HepG2 (cell line): ENCODE results near the gene RBM23. TPM values are rescaled to one million over a fixed set of nuclear protein-coding genes. Genes with fewer than 3 reads are reported as not detected.
A peak's percentile ranks its signal among the peaks of the same experiment; 100 is the strongest.

Source experiments
- ATAC-seq: fragments of 200-7000 bp; cut with Tn5 transposase; 3 replicates; pipeline ENCODE4 v1.9.1; 2020; ENCODE audit warnings: mild to moderate bottlenecking, moderate library complexity
- BruUV-seq: library from RNA; stranded (reverse); fragments of 400-500 nt; replicated peaks from 2 replicates; lab custom pipeline; 2021; lab: Mats Ljungman, UMichigan
- CTCF ChIA-PET: fragments of 300-600 bp; formaldehyde crosslinking; extraction: SDS; loops from one replicate; lab custom pipeline; 2021; ENCODE audit warnings: low total read pairs, inconsistent platforms, low intra/inter-chr PET ratio; lab: Yijun Ruan, JAX
- POLR2A ChIA-PET: fragments of 350-600 bp; sonication (Branson Sonifier 250); formaldehyde crosslinking; loops from one replicate; lab custom pipeline; 2020; ENCODE audit warnings: antibody characterized with exemption, inconsistent platforms; lab: Yijun Ruan, JAX
- DNase-seq: peaks from one replicate; pipeline ENCODE4 v3.0.0-alpha.2; 2015; ENCODE audit warnings: low spot score
- FAIRE-seq: peaks from 3 replicates; lab custom pipeline; 2011; peaks lifted over from hg19 to GRCh38; lab: Jason Lieb, UNC
- H2AFZ ChIP-seq: one replicate; pipeline ENCODE4 v1.6.1; 2011; ENCODE audit warnings: low read length, inconsistent platforms
- H3K27ac ChIP-seq: fragments of 300-600 bp; 3 replicates; pipeline ENCODE4 v1.8.0; 2011; ENCODE audit warnings: mixed run types, mild to moderate bottlenecking, mixed read lengths, low read length, inconsistent platforms; ENCODE audit not compliant: insufficient read depth; ENCODE audit errors: extremely low read length
- H3K27me3 ChIP-seq, 2 experiments: fragments of 200-600 bp in 1 of 2; 2 replicates in 1 of 2; 3 replicates in 1 of 2; pipeline versions ENCODE4 v1.6.0 to v1.8.0; 2011; ENCODE audit warnings: low read length in 2 of 2, mild to moderate bottlenecking in 2 of 2, moderate library complexity in 2 of 2, inconsistent platforms in 1 of 2; ENCODE audit not compliant: insufficient read depth in 2 of 2, control insufficient read depth in 1 of 2
- H3K36me3 ChIP-seq, 2 experiments: fragments of 200-600 bp in 1 of 2; replicated peaks in 1 of 2; 2 replicates in 1 of 2; 3 replicates in 1 of 2; pipeline versions ENCODE4 v1.5.1 to v1.8.0; 2011; ENCODE audit warnings: low read length in 2 of 2, inconsistent platforms in 1 of 2; ENCODE audit not compliant: insufficient read depth in 2 of 2, control insufficient read depth in 1 of 2
- H3K4me1 ChIP-seq: 2 replicates; pipeline ENCODE4 v1.5.1; 2012; ENCODE audit warnings: low read length, inconsistent platforms; ENCODE audit not compliant: insufficient read depth
- H3K4me2 ChIP-seq: 2 replicates; pipeline ENCODE4 v1.6.0; 2011; ENCODE audit warnings: low read depth, low read length, inconsistent platforms
- H3K4me3 ChIP-seq, 3 experiments: fragments of 200-600 bp in 1 of 3; sonication (generic), shearing (Covaris generic) in 1 of 3; replicated peaks in 1 of 3; 2 replicates each; pipeline ENCODE4 v1.5.1; 2011 to 2016; ENCODE audit warnings: low read length in 3 of 3, inconsistent platforms in 2 of 3, low read depth in 2 of 3, mild to moderate bottlenecking in 2 of 3, control low read depth in 1 of 3, mixed read lengths in 1 of 3; ENCODE audit not compliant: insufficient read depth in 1 of 3
- H3K79me2 ChIP-seq: one replicate; pipeline ENCODE4 v1.6.1; 2011; ENCODE audit warnings: low read length, inconsistent platforms; ENCODE audit not compliant: insufficient read depth
- H3K9ac ChIP-seq: 2 replicates; pipeline ENCODE4 v1.6.0; 2011; ENCODE audit warnings: mild to moderate bottlenecking, low read depth, low read length, inconsistent platforms; ENCODE audit not compliant: insufficient read depth
- H3K9me3 ChIP-seq: 2 replicates; pipeline ENCODE4 v1.5.1; 2012; ENCODE audit warnings: mild to moderate bottlenecking, low read length
- H4K20me1 ChIP-seq: 2 replicates; pipeline ENCODE4 v1.6.0; 2011; ENCODE audit warnings: inconsistent platforms, mild to moderate bottlenecking, low read length, moderate library complexity; ENCODE audit not compliant: insufficient read depth
- E2F1 ChIP-seq: sonication (generic); formaldehyde crosslinking; IDR thresholded peaks from 2 replicates; pipeline ENCODE4 v1.5.0; 2020; ENCODE audit warnings: missing genetic modification reagents
- FOXO4 ChIP-seq: sonication (generic); formaldehyde crosslinking; conservative IDR thresholded peaks from 2 replicates; pipeline ENCODE4 v1.8.1; 2023; ENCODE audit warnings: missing genetic modification reagents
- MIER3 ChIP-seq: IDR thresholded peaks from 2 replicates; pipeline ENCODE4 v1.6.1; 2016; ENCODE audit warnings: missing compliant biosample characterization, borderline replicate concordance
- NPAS2 ChIP-seq: sonication (generic); formaldehyde crosslinking; IDR thresholded peaks from 2 replicates; pipeline ENCODE4 v1.8.0; 2022; ENCODE audit warnings: mild to moderate bottlenecking, missing genetic modification reagents, borderline replicate concordance
- SP5 ChIP-seq: IDR thresholded peaks from 2 replicates; pipeline ENCODE4 v1.6.1; 2016; ENCODE audit warnings: low read depth, borderline replicate concordance
- ZBTB39 ChIP-seq: sonication (generic); formaldehyde crosslinking; IDR thresholded peaks from 2 replicates; pipeline ENCODE4 v1.5.0; 2020; ENCODE audit warnings: missing genetic modification reagents
- ZNF710 ChIP-seq: sonication (generic); formaldehyde crosslinking; IDR thresholded peaks from 2 replicates; pipeline ENCODE4 v1.5.0; 2020; ENCODE audit warnings: mild to moderate bottlenecking, missing genetic modification reagents, borderline replicate concordance
- ZSCAN21 ChIP-seq: sonication (generic); formaldehyde crosslinking; IDR thresholded peaks from 2 replicates; pipeline ENCODE4 v1.8.0; 2022; ENCODE audit warnings: mild to moderate bottlenecking, missing genetic modification reagents, moderate library complexity, borderline replicate concordance
- WGBS: methylation state at CpG from one replicate; pipeline ENCODE4 v1.1.6; 2017; ENCODE audit warnings: low lambda C conversion rate; 5-methylcytosine and 5-hydroxymethylcytosine counted together
- in situ Hi-C: cut with HindIII; loops from 2 replicates; pipeline ENCODE4 v1.10.0; 2017; ENCODE audit warnings: low pct_unique_long_range_greater_than_20kb; ENCODE audit not compliant: extremely low pct_ligation_motif_present
- intact Hi-C: fragments of 100-400 bp; cut with micrococcal nuclease; formaldehyde crosslinking; loops from one replicate; pipeline ENCODE4 v1.10.0; 2022; ENCODE audit not compliant: unreplicated experiment
- polyA plus RNA-seq, 8 experiments: library from polyadenylated mRNA; depleted of rRNA in 3 of 8; stranded (reverse) in 7 of 8; unstranded in 1 of 8; fragments of >200 nt; fragmentation: Illumina TruSeq in 4 of 8; extraction: Trizol in 4 of 8; gene quantifications; 2 replicates each; pipeline versions ENCODE4 v1.2.1 to v1.2.3, GENCODE V29; 2011 to 2016; ENCODE audit warnings: low read depth in 4 of 8, missing spikeins in 1 of 8, mixed read lengths in 1 of 8; ENCODE audit not compliant: insufficient read depth in 1 of 8
- total RNA-seq, 5 experiments: library from RNA; depleted of rRNA; stranded (reverse); fragments of >200 nt; fragmentation: Illumina TruSeq; extraction: Trizol; gene quantifications; 2 replicates each; pipeline ENCODE4 v1.2.3, GENCODE V29; 2016; ENCODE audit warnings: low read depth in 1 of 5

RBM23 gene
- total and polyA plus RNA-seq, 2 of the 13 experiments (the other 11 are each of a cell fraction or from before 2014, with no cell fraction given), result 1.5 to 2.1 TPM

GRCh38 chr14:22965916-22966782, 47.2 kb upstream of the RBM23 start (continued):
- TF ChIP-seq E2F1 (CRISPR knock-in tag), result 0 out of 2 replicates have a peak, but pooled peaks have one; percentile 38
- TF ChIP-seq, all 625 proteins: peak for 258; not testable (repeated sequence) for 367

GRCh38 chr14:22962061-22962676, 43.2 kb upstream of the RBM23 start:
- H4K20me1 ChIP-seq, result no peaks in the 10 kb centered on the region
- FAIRE-seq, result no peak
- peaks cover 54% of the 10 kb centered on the region for H3K4me1 ChIP-seq
- POLR2A ChIA-PET, result interaction anchor here (1.6 to 26.8 kb wide), 4 partner anchors 15 to 45 kb away, joined by 3 to 1670 read pairs (median 14); partner anchors contain the start of genes AJUBA and PRMT5
- no peak overlapping the region for H3K4me3 ChIP-seq
- H3K9me3 ChIP-seq, result no peaks in the 10 kb centered on the region
- no peak for ATAC-seq
- no peaks in the 10 kb centered on the region for H3K27me3 ChIP-seq
- 57% methylated on average over 6 of the region's 6 CpGs for WGBS
- no peak overlapping the region for H3K4me2 ChIP-seq
- intact Hi-C loops (no loop called here), in situ Hi-C loops (no loop called here)
- DNase-seq, result no peak
- BruUV-seq, result no TSS peak
- no peak overlapping the region for H3K9ac ChIP-seq
- no peak overlapping the region for H3K27ac ChIP-seq
- CTCF ChIA-PET, result no interaction called here
- H2AFZ ChIP-seq, result no peak overlapping the region
- H3K36me3 ChIP-seq, result no peaks in the 10 kb centered on the region
- no peaks in the 10 kb centered on the region for H3K79me2 ChIP-seq
- TF ChIP-seq ZSCAN21 (CRISPR knock-in tag) (peak; percentile 84; the same call in 1 of the 2 replicates), FOXO4 (CRISPR knock-in tag) (0 out of 2 replicates have a peak, but pooled peaks have one; percentile 70), SP5 (CRISPR knock-in tag) (no peak), ZBTB39 (CRISPR knock-in tag) (peak; percentile 95), ZNF710 (CRISPR knock-in tag) (no peak), MIER3 (no peak), NPAS2 (CRISPR knock-in tag) (no peak)
